ENCODE results near the gene RANBP10.
A peak's percentile ranks its signal among the peaks of the same experiment; 100 is the strongest.

RANBP10 gene

GRCh38 chr16:67673712-67674580 lies 132.4 kb downstream of the RANBP10 start:
- 0 out of 2 replicates have a peak overlapping the region, but pooled peaks have one; percentile 17 for H3K27ac ChIP-seq

More at GRCh38 chr16:67673712-67674580, 132.4 kb downstream of the RANBP10 start:
- no peak for TF ChIP-seq CTCF (IDR thresholded peaks at IDR 0.05)
- TF ChIP-seq ZFX (IDR thresholded peaks at IDR 0.05; ENCODE audit: borderline replicate concordance), result no peak

Measured in 22Rv1 (cell line).